Measurements from ENCODE around the gene CD47.
A peak's percentile ranks its signal among the peaks of the same experiment; 100 is the strongest.

CD47 gene

DNA sequence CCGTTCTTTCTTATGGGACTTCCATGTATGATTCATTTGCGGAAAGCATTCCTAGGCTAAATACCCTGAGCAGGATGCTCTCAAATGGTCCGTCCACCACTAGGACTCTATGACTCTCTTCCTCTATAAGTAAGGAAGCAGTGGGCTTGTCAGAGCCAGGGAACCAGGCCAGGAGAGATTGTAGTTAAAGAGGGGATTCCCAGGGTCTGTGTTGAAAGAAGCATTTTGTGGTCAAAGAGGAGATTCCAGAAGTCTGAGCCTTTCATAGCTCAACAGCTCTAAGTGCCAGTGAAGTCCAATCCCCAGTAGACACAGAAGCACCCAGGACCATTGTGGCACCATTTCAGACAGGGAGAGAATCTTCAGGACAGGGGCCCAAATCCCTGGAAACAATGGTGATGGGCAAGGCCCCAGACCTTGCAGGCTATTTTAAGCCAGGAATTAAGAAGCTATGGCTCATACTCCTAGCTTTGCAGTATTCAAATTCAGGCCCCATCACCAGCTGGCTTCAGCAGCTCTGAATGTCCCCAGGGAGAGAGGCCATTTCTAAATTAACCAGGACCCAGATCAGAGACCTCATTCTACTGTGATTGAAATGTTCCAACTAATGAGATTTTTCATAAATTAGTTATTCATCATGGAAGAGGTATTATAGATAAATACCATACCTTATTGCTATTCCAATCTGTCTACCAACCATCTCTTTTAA lies 81.7 kb downstream of the CD47 start:
- no peak for DNase-seq

GRCh38 chr3:108008106-108008505 lies 82.7 kb downstream of the CD47 start:
- no peak for DNase-seq

GRCh38 chr3:108006881-108007331 lies 83.9 kb downstream of the CD47 start:
- DNase-seq: peak; percentile 15 to 46

DNA sequence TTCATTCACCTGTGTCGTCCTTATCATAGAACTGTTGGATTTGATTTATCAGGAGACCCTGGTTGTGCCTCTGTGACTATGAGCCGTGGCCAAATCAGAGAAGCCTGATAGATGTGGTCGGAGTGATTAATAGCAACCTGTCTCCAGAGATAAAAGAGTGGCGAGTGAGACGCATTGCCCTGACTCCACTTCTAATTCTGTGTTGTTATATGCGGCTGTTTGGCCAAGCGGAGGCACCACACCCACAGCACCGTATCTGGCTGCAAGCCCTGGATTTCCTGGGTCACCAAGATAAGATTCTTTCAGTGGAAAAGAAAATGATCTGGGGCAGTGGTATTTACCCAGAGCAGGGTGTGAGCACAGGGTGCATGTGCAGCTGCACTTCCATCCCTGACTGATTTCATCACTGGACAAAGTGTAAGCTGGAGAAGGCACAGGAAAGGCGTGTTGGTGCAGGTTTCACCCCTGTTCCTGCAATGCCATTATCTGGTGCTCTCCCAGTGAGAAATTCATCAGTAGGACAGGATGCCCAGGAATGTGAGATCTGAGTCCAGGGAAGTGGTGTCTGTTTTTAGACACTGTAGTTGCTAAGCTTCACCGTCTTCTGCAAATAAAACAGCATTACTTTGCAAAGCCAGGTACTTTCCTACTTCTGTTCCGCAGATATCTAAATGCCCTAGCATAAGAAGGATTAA lies 84.6 kb downstream of the CD47 start:
- DNase-seq: no peak

GRCh38 chr3:108004647-108005046 lies 86.2 kb downstream of the CD47 start:
- no peak for DNase-seq

DNA sequence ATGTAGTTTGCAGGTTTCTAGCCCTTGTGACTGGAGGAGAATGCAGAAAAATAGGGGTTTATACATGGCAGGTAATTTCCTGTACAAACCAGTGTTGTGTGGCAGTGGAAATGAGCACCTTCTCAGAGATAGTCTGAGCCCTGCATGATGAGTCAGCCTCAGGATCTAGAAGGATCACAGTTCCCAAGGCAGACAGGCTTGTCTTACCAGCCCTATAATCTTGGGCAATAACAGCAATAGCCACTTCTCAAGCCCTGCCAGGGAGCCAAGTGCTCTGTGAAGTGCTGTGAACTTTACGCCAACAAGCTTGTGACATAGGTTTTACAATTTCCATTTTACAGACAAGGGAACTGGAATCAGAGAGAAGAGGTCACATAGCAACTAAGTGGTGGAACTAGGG lies 89.4 kb downstream of the CD47 start:
- DNase-seq: no peak

GRCh38 chr3:107999215-107999775 lies 91.5 kb downstream of the CD47 start:
- DNase-seq: no peak

DNA sequence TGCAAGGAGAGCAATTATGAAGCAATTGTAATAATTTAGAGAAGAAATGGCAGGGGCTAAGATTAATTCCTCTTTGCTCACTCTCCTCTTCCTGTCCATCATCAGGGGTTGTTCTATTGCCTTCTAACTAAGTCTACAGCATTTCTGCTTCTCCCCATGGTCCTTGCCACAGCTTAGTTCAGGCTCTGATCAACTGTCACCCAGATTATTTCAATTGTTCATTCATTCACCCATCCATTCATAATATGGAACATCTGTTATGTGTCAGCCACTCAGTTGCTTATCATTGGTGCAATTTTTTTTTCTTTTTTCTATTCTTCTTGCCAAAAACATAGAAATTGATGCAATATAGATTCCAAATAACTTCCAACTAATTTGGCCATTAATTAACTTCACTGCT lies 93.2 kb downstream of the CD47 start:
- no peak for DNase-seq

DNA sequence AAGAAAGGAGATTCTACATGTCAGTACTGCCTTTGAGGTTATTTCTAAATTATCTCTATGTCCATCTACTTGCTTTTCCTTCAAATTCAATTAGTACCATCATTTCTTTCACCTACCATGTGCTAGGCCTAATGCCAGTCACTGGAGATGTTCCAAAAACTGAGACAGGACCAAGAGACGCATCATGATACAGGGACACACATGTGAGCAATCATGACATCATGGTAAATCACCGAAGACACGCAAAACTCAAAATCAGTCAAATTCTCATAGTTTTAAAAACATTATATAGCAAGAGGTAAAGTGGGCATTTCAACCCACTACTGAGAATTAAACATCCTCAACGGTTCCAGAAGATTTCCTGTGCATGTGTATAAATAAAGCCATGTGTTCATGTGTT lies 95.0 kb downstream of the CD47 start:
- no peak for DNase-seq

DNA sequence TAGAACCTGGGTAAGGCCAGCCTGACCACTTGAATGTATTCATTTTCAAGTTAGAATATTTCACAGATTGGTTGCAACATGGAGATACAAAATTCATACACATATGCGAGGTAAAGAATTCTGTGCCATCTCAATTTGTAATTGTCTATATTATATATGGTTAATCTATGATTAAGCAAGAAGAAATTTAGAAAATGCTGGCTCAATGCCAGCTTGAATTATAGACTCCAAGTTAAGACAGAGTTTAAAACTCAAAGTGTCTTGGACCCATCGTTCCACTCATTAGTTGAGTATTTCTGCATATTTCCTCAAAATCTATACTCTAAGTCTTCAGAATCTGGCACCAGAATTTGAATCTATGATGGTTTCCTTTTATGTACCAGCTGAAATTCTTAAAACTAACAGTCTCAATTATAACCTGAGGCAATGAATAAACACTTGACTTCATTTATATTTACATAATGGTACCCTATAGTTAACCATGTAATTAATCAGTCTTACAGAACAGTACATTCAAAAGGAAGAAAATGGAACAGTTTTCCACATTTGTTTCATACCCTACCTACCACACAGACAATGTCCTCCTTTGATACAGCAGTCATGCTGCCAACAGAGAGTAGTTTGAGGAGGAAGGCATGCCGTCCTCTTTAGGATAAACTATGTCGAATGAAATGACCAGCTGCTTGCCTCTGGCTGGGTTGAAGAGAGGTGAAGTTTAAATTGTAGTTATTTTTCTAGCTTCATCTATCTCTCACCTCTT lies 95.7 kb downstream of the CD47 start:
- DNase-seq: no peak

DNA sequence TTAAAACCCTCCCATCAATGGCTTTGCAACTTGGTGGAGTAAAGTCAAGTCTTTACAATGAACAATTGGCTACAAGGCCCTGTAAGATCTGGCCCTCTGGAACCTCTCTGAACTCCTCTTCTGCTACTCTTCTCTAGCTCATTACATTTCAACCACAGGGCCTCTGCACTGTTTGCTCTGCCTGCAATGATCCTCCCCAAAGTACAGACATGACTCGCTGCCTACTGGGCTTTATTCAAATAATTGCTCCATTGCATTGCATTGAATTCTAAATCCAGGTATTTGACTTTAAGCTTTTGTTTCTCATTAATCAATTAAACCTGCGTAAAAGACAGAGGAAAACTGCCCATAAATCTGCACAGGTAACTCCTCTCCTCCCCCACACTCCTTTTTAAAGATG lies 96.7 kb downstream of the CD47 start:
- no peak for DNase-seq

DNA sequence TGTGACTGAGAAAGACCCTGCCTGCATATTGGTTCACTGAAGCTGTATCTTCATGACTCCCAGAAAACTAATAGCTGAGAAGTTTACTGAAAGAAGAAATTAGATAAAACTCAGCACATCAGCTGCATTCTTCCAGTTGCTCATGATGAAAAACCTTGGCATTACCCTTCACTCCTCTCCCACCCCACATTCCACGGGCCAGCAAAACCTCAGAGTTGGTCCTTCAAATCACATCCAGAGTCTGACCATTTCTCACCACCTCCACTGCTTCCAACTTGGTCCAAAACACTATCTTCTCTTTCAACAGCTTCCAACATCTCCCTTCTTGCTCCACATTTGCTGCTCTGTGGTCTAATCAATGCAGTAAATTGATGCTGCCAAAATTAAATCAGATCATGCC lies 97.1 kb downstream of the CD47 start:
- DNase-seq: no peak
